ENCODE measurements around the gene RELL1. TPM values are rescaled to one million over a fixed set of nuclear protein-coding genes. Genes with fewer than 3 reads are reported as not detected.

The RELL1 gene
- 0.86 TPM for polyA plus RNA-seq

- Mint-ChIP-seq H3K36me3 (no peaks in the 10 kb centered on the region), H3K4me3 (peak within 1 kb of the TSS; percentile 91 to 99 (median 94)), H3K27ac (peak within 1 kb of the TSS; percentile 82 to 85 (median 82)), H3K27me3 (peaks cover 4% of the 10 kb centered on the region), H3K4me1 (peaks cover 20 to 29% (median 20%) of the 10 kb centered on the region in 3 donors), H3K9me3 (no peaks in the 10 kb centered on the region)
Observed at GRCh38 chr4:37686373-37687193, at the start of gene RELL1. RELL1 (minus strand) TSS chr4:37686376; CDS start chr4:37686287, 89 bp downstream.

GRCh38 chr4:37735578-37735977 lies 49.4 kb upstream of the RELL1 start:
- no peak overlapping the region for H3K4me3 Mint-ChIP-seq
- no peak overlapping the region for H3K27ac Mint-ChIP-seq
- no peaks in the 10 kb centered on the region for H3K4me1 Mint-ChIP-seq

GRCh38 chr4:37734989-37735388 lies 48.8 kb upstream of the RELL1 start:
- no peak overlapping the region for H3K4me3 Mint-ChIP-seq
- H3K4me1 Mint-ChIP-seq = no peaks in the 10 kb centered on the region
- no peaks in the 10 kb centered on the region for H3K27me3 Mint-ChIP-seq
- H3K9me3 Mint-ChIP-seq = peaks cover 0 to under 1% (median 0%) of the 10 kb centered on the region in 3 donors
- no peaks in the 10 kb centered on the region for H3K36me3 Mint-ChIP-seq
- H3K27ac Mint-ChIP-seq = no peak overlapping the region

More at GRCh38 chr4:37735578-37735977, 49.4 kb upstream of the RELL1 start:
- Mint-ChIP-seq H3K27me3 (no peaks in the 10 kb centered on the region), H3K9me3 (peaks cover 0 to 2% (median 0%) of the 10 kb centered on the region in 3 donors), H3K36me3 (no peaks in the 10 kb centered on the region)

- Mint-ChIP-seq H3K36me3 (no peaks in the 10 kb centered on the region), H3K27ac (no peak overlapping the region)
Observed at GRCh38 chr4:37733240-37733867, 47.2 kb upstream of the RELL1 start.

GRCh38 chr4:37732526-37733186 lies 46.5 kb upstream of the RELL1 start:
- Mint-ChIP-seq H3K4me3 (no peak overlapping the region), H3K27me3 (peaks cover 2% of the 10 kb centered on the region), H3K9me3 (no peaks in the 10 kb centered on the region), H3K36me3 (no peaks in the 10 kb centered on the region), H3K27ac (no peak overlapping the region), H3K4me1 (no peaks in the 10 kb centered on the region)

More at GRCh38 chr4:37733240-37733867, 47.2 kb upstream of the RELL1 start:
- Mint-ChIP-seq H3K9me3 (no peaks in the 10 kb centered on the region), H3K4me3 (no peak overlapping the region), H3K4me1 (no peaks in the 10 kb centered on the region), H3K27me3 (peaks cover 2% of the 10 kb centered on the region)

- H3K4me1 Mint-ChIP-seq = no peaks in the 10 kb centered on the region
- H3K27me3 Mint-ChIP-seq = peaks cover 3% of the 10 kb centered on the region
- H3K4me3 Mint-ChIP-seq = no peak overlapping the region
- no peaks in the 10 kb centered on the region for H3K9me3 Mint-ChIP-seq
- no peaks in the 10 kb centered on the region for H3K36me3 Mint-ChIP-seq
- no peak overlapping the region for H3K27ac Mint-ChIP-seq
Observed at GRCh38 chr4:37729649-37730004, 43.5 kb upstream of the RELL1 start.

GRCh38 chr4:37728064-37728463 lies 41.9 kb upstream of the RELL1 start:
- Mint-ChIP-seq H3K4me1 (no peaks in the 10 kb centered on the region), H3K27ac (no peak overlapping the region), H3K27me3 (peaks cover 3% of the 10 kb centered on the region), H3K9me3 (no peaks in the 10 kb centered on the region), H3K4me3 (no peak overlapping the region), H3K36me3 (no peaks in the 10 kb centered on the region)

GRCh38 chr4:37727635-37728034 lies 41.5 kb upstream of the RELL1 start:
- H3K4me3 Mint-ChIP-seq = no peak overlapping the region
- peaks cover 3% of the 10 kb centered on the region for H3K27me3 Mint-ChIP-seq
- no peaks in the 10 kb centered on the region for H3K4me1 Mint-ChIP-seq
- H3K36me3 Mint-ChIP-seq = no peaks in the 10 kb centered on the region
- no peaks in the 10 kb centered on the region for H3K9me3 Mint-ChIP-seq
- no peak overlapping the region for H3K27ac Mint-ChIP-seq

GRCh38 chr4:37726666-37727065 lies 40.5 kb upstream of the RELL1 start:
- Mint-ChIP-seq H3K4me1 (no peaks in the 10 kb centered on the region), H3K9me3 (no peaks in the 10 kb centered on the region), H3K27me3 (peaks cover 3% of the 10 kb centered on the region), H3K4me3 (no peak overlapping the region), H3K36me3 (no peaks in the 10 kb centered on the region), H3K27ac (no peak overlapping the region)

GRCh38 chr4:37725718-37726117 lies 39.5 kb upstream of the RELL1 start:
- H3K36me3 Mint-ChIP-seq = peaks cover 1% of the 10 kb centered on the region
- no peaks in the 10 kb centered on the region for H3K9me3 Mint-ChIP-seq
- peaks cover 3% of the 10 kb centered on the region for H3K27me3 Mint-ChIP-seq
- H3K27ac Mint-ChIP-seq = no peak overlapping the region
- H3K4me3 Mint-ChIP-seq = no peak overlapping the region
- no peaks in the 10 kb centered on the region for H3K4me1 Mint-ChIP-seq

GRCh38 chr4:37723067-37723466 lies 36.9 kb upstream of the RELL1 start:
- Mint-ChIP-seq H3K4me1 (no peaks in the 10 kb centered on the region), H3K4me3 (no peak overlapping the region), H3K27ac (no peak overlapping the region), H3K27me3 (peaks cover 9% of the 10 kb centered on the region), H3K9me3 (no peaks in the 10 kb centered on the region), H3K36me3 (peaks cover 1% of the 10 kb centered on the region)

GRCh38 chr4:37721995-37722638 lies 35.9 kb upstream of the RELL1 start:
- H3K4me1 Mint-ChIP-seq = no peaks in the 10 kb centered on the region
- no peak overlapping the region for H3K27ac Mint-ChIP-seq
- peaks cover 1% of the 10 kb centered on the region for H3K36me3 Mint-ChIP-seq
- no peaks in the 10 kb centered on the region for H3K9me3 Mint-ChIP-seq
- H3K27me3 Mint-ChIP-seq = peaks cover 8% of the 10 kb centered on the region
- no peak overlapping the region for H3K4me3 Mint-ChIP-seq

GRCh38 chr4:37719021-37719420 lies 32.8 kb upstream of the RELL1 start:
- Mint-ChIP-seq H3K4me3 (no peak overlapping the region), H3K36me3 (peaks cover 1% of the 10 kb centered on the region), H3K9me3 (no peaks in the 10 kb centered on the region), H3K27me3 (peaks cover 13% of the 10 kb centered on the region), H3K27ac (no peak overlapping the region), H3K4me1 (peaks cover 0 to 9% (median 6%) of the 10 kb centered on the region in 3 donors)

- peaks cover 14% of the 10 kb centered on the region for H3K27me3 Mint-ChIP-seq
- no peak overlapping the region for H3K4me3 Mint-ChIP-seq
- H3K9me3 Mint-ChIP-seq = no peaks in the 10 kb centered on the region
- peaks cover 0 to 9% (median 6%) of the 10 kb centered on the region in 3 donors for H3K4me1 Mint-ChIP-seq
- no peak overlapping the region for H3K27ac Mint-ChIP-seq
- H3K36me3 Mint-ChIP-seq = peaks cover 3% of the 10 kb centered on the region
Observed at GRCh38 chr4:37717576-37717975, 31.4 kb upstream of the RELL1 start.

GRCh38 chr4:37715889-37716402 lies 29.8 kb upstream of the RELL1 start:
- Mint-ChIP-seq H3K9me3 (no peaks in the 10 kb centered on the region), H3K4me3 (no peak overlapping the region), H3K36me3 (peaks cover 1% of the 10 kb centered on the region), H3K4me1 (peaks cover 0 to 9% (median 6%) of the 10 kb centered on the region in 3 donors), H3K27ac (peak overlapping the region in 1 of 3 donors; percentile 10), H3K27me3 (peaks cover 16% of the 10 kb centered on the region)
